RWPE1 (cell line): Measurements from ENCODE around the gene RASSF1.

Source experiments
- CTCF ChIA-PET: fragments of 350-600 bp; sonication (Branson Sonifier 250); formaldehyde crosslinking; extraction: SDS; loops from one replicate; lab custom pipeline; 2021; lab: Yijun Ruan, JAX
- POLR2A ChIA-PET: fragments of 400-600 bp; formaldehyde crosslinking; extraction: SDS; loops from one replicate; lab custom pipeline; 2020; ENCODE audit warnings: antibody characterized with exemption; ENCODE audit not compliant: low non-redundant PET; lab: Yijun Ruan, JAX
- DNase-seq: peaks from one replicate; pipeline ENCODE4 v3.0.0; 2012; ENCODE audit warnings: low spot score
- H3K27ac ChIP-seq: fragments of 450-650 bp; 2 replicates; pipeline ENCODE4 v1.5.1; 2017
- TF ChIP-seq, protein P1 (sequence below): fragments of 450-650 bp; conservative IDR thresholded peaks from 2 replicates; pipeline ENCODE4 v1.5.1; 2017; ENCODE audit warnings: low read depth, mild to moderate bottlenecking

Gene RASSF1

GRCh38 chr3:50345586-50346234 is 5.1 kb upstream of the RASSF1 start, which contains the start of gene ZMYND10:
ZMYND10 (minus strand) TSS chr3:50345732; CDS start chr3:50345579, 153 bp downstream.
- DNase-seq = peak; percentile 80
- TF ChIP-seq, protein P1, sequence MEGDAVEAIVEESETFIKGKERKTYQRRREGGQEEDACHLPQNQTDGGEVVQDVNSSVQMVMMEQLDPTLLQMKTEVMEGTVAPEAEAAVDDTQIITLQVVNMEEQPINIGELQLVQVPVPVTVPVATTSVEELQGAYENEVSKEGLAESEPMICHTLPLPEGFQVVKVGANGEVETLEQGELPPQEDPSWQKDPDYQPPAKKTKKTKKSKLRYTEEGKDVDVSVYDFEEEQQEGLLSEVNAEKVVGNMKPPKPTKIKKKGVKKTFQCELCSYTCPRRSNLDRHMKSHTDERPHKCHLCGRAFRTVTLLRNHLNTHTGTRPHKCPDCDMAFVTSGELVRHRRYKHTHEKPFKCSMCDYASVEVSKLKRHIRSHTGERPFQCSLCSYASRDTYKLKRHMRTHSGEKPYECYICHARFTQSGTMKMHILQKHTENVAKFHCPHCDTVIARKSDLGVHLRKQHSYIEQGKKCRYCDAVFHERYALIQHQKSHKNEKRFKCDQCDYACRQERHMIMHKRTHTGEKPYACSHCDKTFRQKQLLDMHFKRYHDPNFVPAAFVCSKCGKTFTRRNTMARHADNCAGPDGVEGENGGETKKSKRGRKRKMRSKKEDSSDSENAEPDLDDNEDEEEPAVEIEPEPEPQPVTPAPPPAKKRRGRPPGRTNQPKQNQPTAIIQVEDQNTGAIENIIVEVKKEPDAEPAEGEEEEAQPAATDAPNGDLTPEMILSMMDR = no peak
- ChIA-PET POLR2A (interaction anchor here (0.6 kb wide), 1 partner anchor 24 kb away, joined by 3 read pairs; no protein-coding TSS in a partner anchor), CTCF (no interaction called here)
- H3K27ac ChIP-seq = peak within 1 kb of the TSS; percentile 95

GRCh38 chr3:50345008-50345407 is 4.4 kb upstream of the RASSF1 start:
- CTCF ChIA-PET = no interaction called here
- TF ChIP-seq, protein P1 = no peak
- DNase-seq = no peak
- POLR2A ChIA-PET = interaction anchor here (0.6 kb wide), 1 partner anchor 23 kb away, joined by 3 read pairs; no protein-coding TSS in a partner anchor
- peak overlapping the region; percentile 95 for H3K27ac ChIP-seq

GRCh38 chr3:50342813-50343633 is 2.4 kb upstream of the RASSF1 start:
- ChIA-PET CTCF (interaction anchor here (1.0 kb wide), 1 partner anchor 10 kb away, joined by 4 read pairs; no protein-coding TSS in a partner anchor), POLR2A (no interaction called here)
- DNase-seq = no peak
- TF ChIP-seq, protein P1 = no peak
- peak overlapping the region; percentile 98 for H3K27ac ChIP-seq

- no peak for DNase-seq
- ChIA-PET CTCF (interaction anchor here (0.6 to 1.0 kb wide), 2 partner anchors 18 to 172 kb away, joined by 3 read pairs; no protein-coding TSS in a partner anchor), POLR2A (no interaction called here)
- H3K27ac ChIP-seq = peak overlapping the region; percentile 98
- TF ChIP-seq, protein P1 = no peak
These were observed 1.5 kb upstream of the RASSF1 start for GRCh38 chr3:50341996-50342650.

- no peak for DNase-seq
- POLR2A ChIA-PET = interaction anchor here (0.6 kb wide), 1 partner anchor 1045 kb away, joined by 3 read pairs; no protein-coding TSS in a partner anchor
- CTCF ChIA-PET = interaction anchor here (0.6 to 1.0 kb wide), 2 partner anchors 17 to 171 kb away, joined by 3 read pairs; no protein-coding TSS in a partner anchor
- TF ChIP-seq, protein P1 = no peak
- peak overlapping the region; percentile 98 for H3K27ac ChIP-seq
These were observed 901 bp upstream of the RASSF1 start for GRCh38 chr3:50341537-50341936.

DNA sequence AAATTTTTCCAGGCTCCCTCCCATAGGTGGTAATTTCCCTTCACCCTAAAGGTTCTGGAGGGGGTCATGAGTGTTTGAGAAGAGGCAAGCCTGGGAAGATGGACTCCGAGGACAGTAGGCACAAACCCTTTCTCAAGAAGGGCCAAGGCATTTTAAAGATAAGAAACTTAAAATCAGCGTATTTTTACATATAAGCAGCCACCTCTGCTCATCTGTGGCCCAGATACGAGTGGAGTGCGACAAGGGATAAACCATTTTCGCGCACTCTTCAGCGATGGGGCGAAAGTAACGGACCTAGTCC is 539 bp downstream of the RASSF1 start:
- DNase-seq = no peak
- ChIA-PET POLR2A (interaction anchor here (1.1 kb wide), 1 partner anchor 10 kb away, joined by 3 read pairs; the partner anchor contains the start of genes CYB561D2 and NPRL2), CTCF (interaction anchor here (0.6 to 0.7 kb wide), 2 partner anchors 41 to 51 kb away, joined by 3 read pairs; partner anchors contain the start of genes HYAL3 and NAA80)
- peak overlapping the region; percentile 98 for H3K27ac ChIP-seq
- TF ChIP-seq, protein P1 = no peak
